Sigmoid colon (tissue), 7 donors: ENCODE results near the gene AFDN. TPM values are rescaled to one million over a fixed set of nuclear protein-coding genes. Genes with fewer than 3 reads are reported as not detected.

Source experiments
- DNase-seq: peaks from one replicate; pipeline ENCODE4 v3.0.0-alpha.2; 2019
- H3K27ac ChIP-seq, 4 donors: fragments of 200-600 bp; sonication (generic); one replicate each; pipeline ENCODE4 v1.5.1; 2016 to 2019; ENCODE audit warnings: mild to moderate bottlenecking in 1 of 4
- H3K27me3 ChIP-seq, 3 donors: fragments of 200-600 bp; sonication (generic); one replicate each; pipeline ENCODE4 v1.5.1; 2019; ENCODE audit warnings: mild to moderate bottlenecking in 1 of 3
- H3K36me3 ChIP-seq, 4 donors: fragments of 200-600 bp; sonication (generic); one replicate each; pipeline ENCODE4 v1.5.1; 2016 to 2019
- H3K4me1 ChIP-seq, 4 donors: fragments of 200-600 bp; sonication (generic); one replicate each; pipeline ENCODE4 v1.5.1; 2017 to 2019
- H3K4me3 ChIP-seq, 4 donors: fragments of 200-600 bp; sonication (generic); one replicate each; pipeline ENCODE4 v1.5.1; 2017 to 2019; ENCODE audit warnings: mild to moderate bottlenecking in 2 of 4, moderate library complexity in 1 of 4
- H3K9me3 ChIP-seq, 4 donors: fragments of 200-600 bp in 3 of 4; sonication (generic) in 3 of 4; one replicate each; pipeline versions ENCODE4 v1.5.1 to v1.6.1; 2013 to 2019
- CTCF ChIP-seq, 4 experiments: fragments of 450-650 bp in 3 of 4; fragments of 200-600 bp in 1 of 4; IDR thresholded peaks; one replicate each; pipeline ENCODE4 v1.5.1; 2016 to 2019; ENCODE audit warnings: antibody characterized with exemption in 4 of 4, mild to moderate bottlenecking in 3 of 4, moderate library complexity in 2 of 4
- EP300 ChIP-seq, 4 donors: sonication (generic); formaldehyde crosslinking; IDR thresholded peaks; one replicate each; pipeline ENCODE4 v1.6.1; 2017; ENCODE audit warnings: antibody characterized with exemption in 4 of 4
- POLR2A ChIP-seq, 2 donors: fragments of 450-650 bp; IDR thresholded peaks; one replicate each; pipeline ENCODE4 v1.6.1; 2016; ENCODE audit warnings: antibody characterized with exemption in 2 of 2, mild to moderate bottlenecking in 2 of 2, moderate library complexity in 2 of 2
- POLR2AphosphoS5 ChIP-seq, 4 donors: sonication (generic); formaldehyde crosslinking; IDR thresholded peaks; one replicate each; pipeline ENCODE4 v1.6.1; 2017; ENCODE audit warnings: antibody characterized with exemption in 4 of 4
- WGBS, 2 donors: extraction: QIAGEN DNeasy Blood & Tissue Kit; methylation state at CpG; one replicate each; pipeline ENCODE4 v1.1.7; 2013; 5-methylcytosine and 5-hydroxymethylcytosine counted together
- intact Hi-C: fragments of 100-400 bp; cut with DNase I; formaldehyde crosslinking; loops from one replicate; pipeline ENCODE4 v1.15.1; 2023
- polyA plus RNA-seq, 3 donors: library from polyadenylated mRNA; stranded (reverse); fragments of 200-250 nt; gene quantifications; one replicate each; pipeline ENCODE4 v1.2.3, GENCODE V29; 2013
- total RNA-seq, 4 donors: library from RNA; depleted of rRNA; stranded (reverse); fragments of >200 nt; gene quantifications; one replicate each; pipeline ENCODE4 v1.1.0, GENCODE V29; 2016
- donor health status: healthy with polysubstance abuse.
- donor health status: Bipolar disorder and iron deficiency.
- donor health status: healthy.

Gene AFDN
- total and polyA plus RNA-seq, 7 donors: 43.2 to 104 (median 83.6) TPM

DNA sequence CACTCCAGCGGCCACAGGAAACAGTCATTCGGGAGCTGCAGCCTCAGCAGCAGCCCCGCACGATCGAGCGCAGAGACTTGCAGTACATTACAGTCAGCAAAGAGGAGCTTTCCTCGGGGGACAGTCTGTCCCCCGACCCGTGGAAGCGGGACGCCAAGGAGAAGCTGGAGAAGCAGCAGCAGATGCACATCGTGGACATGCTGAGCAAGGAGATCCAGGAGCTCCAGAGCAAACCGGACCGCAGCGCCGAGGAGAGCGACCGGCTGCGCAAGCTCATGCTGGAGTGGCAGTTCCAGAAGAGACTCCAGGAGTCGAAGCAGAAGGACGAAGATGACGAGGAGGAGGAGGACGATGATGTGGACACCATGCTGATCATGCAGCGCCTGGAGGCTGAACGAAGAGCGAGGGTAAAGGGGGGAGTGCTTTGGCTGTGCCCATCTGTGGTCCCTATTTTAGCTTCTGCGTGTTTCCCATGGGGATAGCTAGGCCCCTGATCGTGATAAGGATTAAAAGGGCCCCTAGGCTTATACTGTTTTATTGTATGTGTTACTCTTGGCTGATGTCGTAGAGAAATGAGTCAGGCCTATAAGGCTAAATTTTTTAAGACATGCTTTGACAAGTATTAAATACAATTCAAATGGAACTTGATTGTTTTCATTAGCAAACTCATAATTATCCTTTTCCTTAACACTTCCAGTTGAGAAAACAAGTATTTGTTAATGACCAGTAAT lies 125.2 kb downstream of the AFDN start:
- WGBS, 2 donors: 93% methylated on average over 29 of the region's 29 CpGs
- Histone ChIP-seq H3K27ac (no peak overlapping the region), H3K36me3 (peaks cover 11 to 77% (median 43%) of the 10 kb centered on the region in 4 donors), H3K4me1 (no peaks in the 10 kb centered on the region), H3K4me3 (no peak overlapping the region), H3K9me3 (no peaks in the 10 kb centered on the region), H3K27me3 (no peaks in the 10 kb centered on the region)
- TF ChIP-seq EP300 (IDR thresholded peaks at IDR 0.05) (no peak), POLR2AphosphoS5 (IDR thresholded peaks at IDR 0.05) (no peak), CTCF (IDR thresholded peaks at IDR 0.05) (no peak), POLR2A (IDR thresholded peaks at IDR 0.05) (no peak)
- intact Hi-C loops: no loop called here
- no peak for DNase-seq

DNA sequence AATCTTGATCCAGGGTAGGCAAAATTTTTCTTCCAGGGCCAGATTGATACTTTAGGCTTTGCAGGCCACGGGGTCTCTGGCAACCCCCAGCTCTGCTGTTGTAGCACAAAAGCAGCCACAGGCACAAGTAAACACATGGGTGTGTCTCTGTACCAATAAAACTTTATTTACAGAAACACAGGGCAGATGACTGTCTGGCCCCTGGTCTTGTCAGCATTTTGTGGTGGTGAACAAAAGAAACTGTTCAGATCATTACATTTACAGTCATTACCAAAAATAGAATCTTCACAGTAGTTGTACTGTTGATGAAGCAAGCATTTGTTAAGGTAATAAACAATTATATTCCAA lies 125.8 kb downstream of the AFDN start:
- H3K36me3 ChIP-seq: peaks cover 11 to 74% (median 42%) of the 10 kb centered on the region in 4 donors
- no peaks in the 10 kb centered on the region for H3K9me3 ChIP-seq
- TF ChIP-seq POLR2AphosphoS5 (IDR thresholded peaks at IDR 0.05) (no peak), EP300 (IDR thresholded peaks at IDR 0.05) (no peak), CTCF (IDR thresholded peaks at IDR 0.05) (no peak), POLR2A (IDR thresholded peaks at IDR 0.05) (no peak)
- H3K27ac ChIP-seq: no peak overlapping the region
- no peak overlapping the region for H3K4me3 ChIP-seq
- WGBS, 2 donors: 19 to 69% methylated on average over 1 of the region's 1 CpG
- intact Hi-C loops: no loop called here
- DNase-seq: no peak
- no peaks in the 10 kb centered on the region for H3K27me3 ChIP-seq
- no peaks in the 10 kb centered on the region for H3K4me1 ChIP-seq

GRCh38 chr6:167953551-167953950 lies 126.8 kb downstream of the AFDN start:
- Histone ChIP-seq H3K27me3 (no peaks in the 10 kb centered on the region), H3K27ac (no peak overlapping the region), H3K4me1 (no peaks in the 10 kb centered on the region), H3K4me3 (no peak overlapping the region), H3K36me3 (peaks cover 11 to 63% (median 36%) of the 10 kb centered on the region in 4 donors), H3K9me3 (no peaks in the 10 kb centered on the region)
- WGBS, 2 donors: 91 to 94% methylated on average over 5 of the region's 5 CpGs
- no peak for DNase-seq
- intact Hi-C loops: no loop called here
- TF ChIP-seq EP300 (IDR thresholded peaks at IDR 0.05) (no peak), POLR2AphosphoS5 (IDR thresholded peaks at IDR 0.05) (no peak)

GRCh38 chr6:167954151-167954550 lies 127.4 kb downstream of the AFDN start:
- intact Hi-C loops: no loop called here
- peaks cover 11 to 57% (median 31%) of the 10 kb centered on the region in 4 donors for H3K36me3 ChIP-seq
- no peak overlapping the region for H3K4me3 ChIP-seq
- no peak for TF ChIP-seq EP300 (IDR thresholded peaks at IDR 0.05)
- no peak for TF ChIP-seq POLR2A (IDR thresholded peaks at IDR 0.05)
- TF ChIP-seq POLR2AphosphoS5 (IDR thresholded peaks at IDR 0.05): no peak
- no peak for TF ChIP-seq CTCF (IDR thresholded peaks at IDR 0.05)
- no peak overlapping the region for H3K27ac ChIP-seq
- no peaks in the 10 kb centered on the region for H3K9me3 ChIP-seq
- 89 to 94% methylated on average over 3 of the region's 3 CpGs for WGBS, 2 donors
- no peaks in the 10 kb centered on the region for H3K27me3 ChIP-seq
- H3K4me1 ChIP-seq: no peaks in the 10 kb centered on the region
- no peak for DNase-seq

GRCh38 chr6:167956491-167956890 lies 129.8 kb downstream of the AFDN start:
- H3K27ac ChIP-seq: no peak overlapping the region
- H3K4me1 ChIP-seq: no peaks in the 10 kb centered on the region
- intact Hi-C loops: no loop called here
- 93 to 95% methylated on average over 6 of the region's 6 CpGs for WGBS, 2 donors
- DNase-seq: no peak
- H3K4me3 ChIP-seq: no peak overlapping the region
- H3K27me3 ChIP-seq: no peaks in the 10 kb centered on the region
- peaks cover 8 to 34% (median 13%) of the 10 kb centered on the region in 4 donors for H3K36me3 ChIP-seq
- H3K9me3 ChIP-seq: no peaks in the 10 kb centered on the region
- TF ChIP-seq POLR2A (IDR thresholded peaks at IDR 0.05) (no peak), EP300 (IDR thresholded peaks at IDR 0.05) (no peak), CTCF (IDR thresholded peaks at IDR 0.05) (no peak), POLR2AphosphoS5 (IDR thresholded peaks at IDR 0.05) (no peak)
